Loucy (cell line): Measurements from ENCODE around the gene PITPNC1.

Source experiments
- H2AFZ ChIP-seq: fragments of 200-600 bp; sonication (generic); 2 replicates; pipeline ENCODE4 v1.6.0; 2016; ENCODE audit warnings: antibody characterized with exemption, mild to moderate bottlenecking, low read length, moderate library complexity
- H3F3A ChIP-seq: fragments of 200-600 bp; 2 replicates; pipeline ENCODE4 v1.6.0; 2016; ENCODE audit warnings: antibody characterized with exemption, low read depth, mild to moderate bottlenecking
- H3K27me3 ChIP-seq: fragments of 200-600 bp; sonication (generic); 2 replicates; pipeline ENCODE4 v1.6.1; 2014; ENCODE audit warnings: low read length, mild to moderate bottlenecking; ENCODE audit not compliant: insufficient read depth, poor library complexity, severe bottlenecking
- H3K36me3 ChIP-seq: fragments of 200-600 bp; sonication (generic); 2 replicates; pipeline ENCODE4 v1.6.1; 2016; ENCODE audit warnings: low read length; ENCODE audit not compliant: insufficient read depth
- H3K4me1 ChIP-seq: fragments of 200-600 bp; sonication (generic); 2 replicates; pipeline ENCODE4 v1.5.1; 2014; ENCODE audit warnings: low read length, mild to moderate bottlenecking; ENCODE audit not compliant: insufficient read depth, poor library complexity, severe bottlenecking
- H3K4me2 ChIP-seq: fragments of 200-600 bp; sonication (generic); 2 replicates; pipeline ENCODE4 v1.6.0; 2014; ENCODE audit warnings: antibody characterized with exemption, low read length, low read depth, mild to moderate bottlenecking; ENCODE audit not compliant: poor library complexity, severe bottlenecking
- H3K4me3 ChIP-seq: fragments of 200-600 bp; sonication (generic); 2 replicates; pipeline ENCODE4 v1.5.1; 2014; ENCODE audit warnings: low read length, mild to moderate bottlenecking, mixed read lengths; ENCODE audit not compliant: poor library complexity, severe bottlenecking
- H3K79me2 ChIP-seq: fragments of 200-600 bp; sonication (generic); 2 replicates; pipeline ENCODE4 v1.6.1; 2014; ENCODE audit warnings: low read length; ENCODE audit not compliant: insufficient read depth
- H3K9ac ChIP-seq: fragments of 200-600 bp; sonication (generic); 2 replicates; pipeline ENCODE4 v1.6.0; 2014; ENCODE audit warnings: mild to moderate bottlenecking, low read depth, low read length, moderate library complexity; ENCODE audit not compliant: poor library complexity, severe bottlenecking
- H3K9me2 ChIP-seq: fragments of 200-600 bp; sonication (generic); replicated peaks from 2 replicates; pipeline ENCODE4 v1.6.1; 2016; ENCODE audit warnings: low read depth, low read length, mixed read lengths
- H3K9me3 ChIP-seq: fragments of 200-600 bp; sonication (generic); 2 replicates; pipeline ENCODE4 v1.6.1; 2014; ENCODE audit warnings: mild to moderate bottlenecking, antibody characterized with exemption, low read length, low read depth; ENCODE audit not compliant: insufficient read depth
- H4K20me1 ChIP-seq: fragments of 200-600 bp; sonication (generic); 2 replicates; pipeline ENCODE4 v1.6.0; 2014; ENCODE audit warnings: antibody characterized with exemption, low read length, mild to moderate bottlenecking; ENCODE audit not compliant: insufficient read depth, poor library complexity, severe bottlenecking
- EZH2phosphoT487 ChIP-seq: fragments of 200-600 bp; IDR thresholded peaks from 2 replicates; pipeline ENCODE4 v1.6.1; 2018; ENCODE audit warnings: antibody characterized with exemption, mild to moderate bottlenecking, moderate library complexity, borderline replicate concordance
- TF ChIP-seq, protein P1 (sequence below): fragments of 200-600 bp; sonication (generic); conservative IDR thresholded peaks from 2 replicates; pipeline ENCODE4 v1.5.1; 2014; ENCODE audit warnings: mild to moderate bottlenecking, antibody characterized with exemption, low read length

PITPNC1 gene

DNA sequence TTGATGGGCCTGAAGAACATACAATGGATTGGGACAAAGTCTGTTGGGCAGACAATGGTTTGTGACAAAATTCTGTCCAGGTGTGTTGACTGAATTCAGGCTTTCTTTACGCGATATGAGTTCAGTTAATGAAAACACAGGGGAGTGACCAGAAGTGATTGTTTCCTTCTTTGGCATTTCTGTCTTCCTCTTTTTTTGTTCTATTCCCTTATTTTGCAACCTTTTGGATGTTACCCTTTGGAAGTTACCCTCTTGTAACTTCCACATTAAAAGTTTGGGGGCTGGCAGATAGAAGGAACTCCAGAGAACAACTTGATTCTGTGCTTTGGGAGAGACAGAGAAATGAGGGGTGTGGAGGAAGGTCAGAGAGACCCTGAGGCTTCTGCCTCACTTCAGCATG is 126.7 kb downstream of the PITPNC1 start:
- H2AFZ ChIP-seq: no peak overlapping the region
- no peaks in the 10 kb centered on the region for H3K9me3 ChIP-seq
- no peak overlapping the region for H3K4me3 ChIP-seq
- no peaks in the 10 kb centered on the region for H3K36me3 ChIP-seq
- H3K9ac ChIP-seq: no peak overlapping the region
- H3K4me2 ChIP-seq: no peak overlapping the region
- H3K4me1 ChIP-seq: no peaks in the 10 kb centered on the region
- H3K79me2 ChIP-seq: no peaks in the 10 kb centered on the region
- TF ChIP-seq, protein P1, sequence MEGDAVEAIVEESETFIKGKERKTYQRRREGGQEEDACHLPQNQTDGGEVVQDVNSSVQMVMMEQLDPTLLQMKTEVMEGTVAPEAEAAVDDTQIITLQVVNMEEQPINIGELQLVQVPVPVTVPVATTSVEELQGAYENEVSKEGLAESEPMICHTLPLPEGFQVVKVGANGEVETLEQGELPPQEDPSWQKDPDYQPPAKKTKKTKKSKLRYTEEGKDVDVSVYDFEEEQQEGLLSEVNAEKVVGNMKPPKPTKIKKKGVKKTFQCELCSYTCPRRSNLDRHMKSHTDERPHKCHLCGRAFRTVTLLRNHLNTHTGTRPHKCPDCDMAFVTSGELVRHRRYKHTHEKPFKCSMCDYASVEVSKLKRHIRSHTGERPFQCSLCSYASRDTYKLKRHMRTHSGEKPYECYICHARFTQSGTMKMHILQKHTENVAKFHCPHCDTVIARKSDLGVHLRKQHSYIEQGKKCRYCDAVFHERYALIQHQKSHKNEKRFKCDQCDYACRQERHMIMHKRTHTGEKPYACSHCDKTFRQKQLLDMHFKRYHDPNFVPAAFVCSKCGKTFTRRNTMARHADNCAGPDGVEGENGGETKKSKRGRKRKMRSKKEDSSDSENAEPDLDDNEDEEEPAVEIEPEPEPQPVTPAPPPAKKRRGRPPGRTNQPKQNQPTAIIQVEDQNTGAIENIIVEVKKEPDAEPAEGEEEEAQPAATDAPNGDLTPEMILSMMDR: no peak
- TF ChIP-seq EZH2phosphoT487: no peak
- H3K27me3 ChIP-seq: no peaks in the 10 kb centered on the region
- H3F3A ChIP-seq: no peaks in the 10 kb centered on the region
- H4K20me1 ChIP-seq: no peaks in the 10 kb centered on the region
- no peaks in the 10 kb centered on the region for H3K9me2 ChIP-seq

DNA sequence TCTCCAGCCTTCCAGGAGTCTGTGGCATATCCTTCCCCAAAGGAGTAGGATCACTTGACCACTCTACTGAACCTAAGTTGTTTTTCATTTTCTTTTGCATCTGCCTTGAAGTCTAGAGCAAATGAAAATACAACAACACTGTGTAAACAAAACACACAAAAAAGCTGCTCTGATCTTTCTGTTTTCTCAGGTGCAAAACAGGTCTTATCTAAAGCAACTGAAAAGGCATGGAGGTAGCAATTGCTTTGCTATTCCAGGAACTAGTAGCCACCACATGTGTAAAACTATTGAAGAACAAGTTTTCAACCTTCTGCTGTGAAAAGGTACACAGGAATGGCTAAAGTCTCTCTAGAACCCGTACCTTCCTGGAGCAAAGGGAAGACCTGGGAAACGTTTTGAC is 127.1 kb downstream of the PITPNC1 start:
- Histone ChIP-seq H3K27me3 (no peaks in the 10 kb centered on the region), H3K4me3 (no peak overlapping the region), H3F3A (no peaks in the 10 kb centered on the region), H2AFZ (no peak overlapping the region), H4K20me1 (no peaks in the 10 kb centered on the region), H3K36me3 (no peaks in the 10 kb centered on the region), H3K79me2 (no peaks in the 10 kb centered on the region), H3K9me3 (no peaks in the 10 kb centered on the region), H3K9ac (no peak overlapping the region), H3K4me1 (no peaks in the 10 kb centered on the region), H3K4me2 (no peak overlapping the region), H3K9me2 (no peaks in the 10 kb centered on the region)
- no peak for TF ChIP-seq EZH2phosphoT487
- TF ChIP-seq, protein P1: no peak

DNA sequence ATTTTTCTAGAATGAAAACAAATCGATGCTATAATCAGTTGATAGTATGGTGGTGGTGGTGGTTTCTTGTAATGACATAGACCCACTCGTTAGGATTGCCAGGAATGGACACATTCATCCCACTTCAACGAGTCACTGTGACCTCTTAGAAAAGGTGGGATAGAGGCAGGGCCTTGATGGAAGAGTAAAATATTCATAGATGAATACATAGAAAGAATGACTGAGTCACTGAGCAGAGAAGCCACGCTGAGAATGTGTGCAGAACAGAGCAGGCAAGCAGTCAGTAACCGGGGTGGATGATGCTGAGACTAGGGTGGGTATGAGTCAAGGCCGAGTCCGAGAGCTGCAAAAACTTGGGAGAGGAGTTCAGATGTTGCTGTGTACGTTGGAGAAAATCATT is 129.9 kb downstream of the PITPNC1 start:
- H3K4me3 ChIP-seq: no peak overlapping the region
- no peaks in the 10 kb centered on the region for H3F3A ChIP-seq
- no peak overlapping the region for H3K9ac ChIP-seq
- no peaks in the 10 kb centered on the region for H3K9me3 ChIP-seq
- no peaks in the 10 kb centered on the region for H3K27me3 ChIP-seq
- no peaks in the 10 kb centered on the region for H4K20me1 ChIP-seq
- no peaks in the 10 kb centered on the region for H3K9me2 ChIP-seq
- no peak overlapping the region for H3K4me2 ChIP-seq
- no peaks in the 10 kb centered on the region for H3K79me2 ChIP-seq
- TF ChIP-seq, protein P1: no peak
- TF ChIP-seq EZH2phosphoT487: no peak
- no peaks in the 10 kb centered on the region for H3K4me1 ChIP-seq
- H3K36me3 ChIP-seq: no peaks in the 10 kb centered on the region
- H2AFZ ChIP-seq: no peak overlapping the region
